ENCODE data around the gene ZNF774. TPM values are rescaled to one million over a fixed set of nuclear protein-coding genes. Genes with fewer than 3 reads are reported as not detected.

Gene ZNF774
- total and polyA plus RNA-seq, 2 of the 8 experiments (the other 6 are each of a cell fraction or from before 2014, with no cell fraction given) = 0.82 to 2.6 TPM

- ChIA-PET POLR2A (ENCODE audit: partially characterized antibody) (no interaction called here), CTCF (ENCODE audit: partially characterized antibody) (interaction anchor here (1.1 to 7.3 kb wide), 5 partner anchors 13 to 245 kb away, joined by 3 to 42 read pairs (median 9); no protein-coding TSS in a partner anchor)
- no peaks in the 10 kb centered on the region for H3K4me1 ChIP-seq (replicated peaks in 1 of 4; ENCODE audit: control insufficient read depth in 3 of 4, insufficient read depth in 4 of 4, low read length in 3 of 4)
- no peak overlapping the region for H2BK12ac ChIP-seq (ENCODE audit: low read depth, low read length)
- H4K20me1 ChIP-seq (replicated peaks in 1 of 2; ENCODE audit: control insufficient read depth in 1 of 2, insufficient read depth in 2 of 2, low read length in 2 of 2) = no peaks in the 10 kb centered on the region
- no peak overlapping the region for H2BK5ac ChIP-seq (ENCODE audit: low read depth, low read length)
- no peak overlapping the region for H2AFZ ChIP-seq (ENCODE audit: low read length)
- no peak overlapping the region for H4K5ac ChIP-seq (ENCODE audit: insufficient read length, low read depth, low read length)
- H3K9ac ChIP-seq (replicated peaks in 1 of 4; ENCODE audit: extremely low read depth in 1 of 4, low read depth in 3 of 4, low read length in 3 of 4) = no peak overlapping the region
- H3K36me3 ChIP-seq (ENCODE audit: control insufficient read depth in 2 of 4, insufficient read depth in 4 of 4, low read length in 3 of 4) = no peaks in the 10 kb centered on the region; a peak in 1 of 8 replicates
- H4K91ac ChIP-seq (replicated peaks; ENCODE audit: insufficient read length, low read length) = no peak overlapping the region
- H2AK5ac ChIP-seq (ENCODE audit: low read depth, low read length) = no peak overlapping the region
- H3K4me3 ChIP-seq (ENCODE audit: extremely low read depth in 1 of 4, insufficient read depth in 2 of 4, low read depth in 3 of 4, low read length in 4 of 4) = no peak overlapping the region
- DNase-seq (ENCODE audit: low read depth in 1 of 2, low spot score in 2 of 2) (peak in 1 of 2 experiments; percentile 35), FAIRE-seq (no peak)
- H3K79me2 ChIP-seq (ENCODE audit: control insufficient read depth in 1 of 2, insufficient read depth in 2 of 2, low read length in 2 of 2) = no peaks in the 10 kb centered on the region
- no peaks in the 10 kb centered on the region; the same call in 1 of the 2 replicates for H3K23me2 ChIP-seq (ENCODE audit: low read depth, low read length)
- no peak overlapping the region for H3K4me2 ChIP-seq (ENCODE audit: insufficient read depth in 1 of 2, low read depth in 2 of 2, low read length in 2 of 2)
- no peak overlapping the region for H3K14ac ChIP-seq (ENCODE audit: insufficient read length)
- H3K23ac ChIP-seq (ENCODE audit: insufficient read length) = no peak overlapping the region
- no peaks in the 10 kb centered on the region for H3K27me3 ChIP-seq (replicated peaks in 1 of 4; ENCODE audit: control insufficient read depth in 3 of 4, extremely low read depth in 1 of 4, insufficient read depth in 3 of 4, low read length in 3 of 4)
- no peak overlapping the region for H3K56ac ChIP-seq (replicated peaks; ENCODE audit: insufficient read length, low read depth, low read length)
- no peak overlapping the region for H2BK120ac ChIP-seq (replicated peaks; ENCODE audit: low read depth, low read length)
- WGBS, 2 experiments (ENCODE audit: extremely low coverage in 1 of 2, insufficient coverage in 1 of 2, insufficient read length in 1 of 2, insufficient replicate concordance in 2 of 2, low coverage in 1 of 2, low lambda C conversion rate in 2 of 2, missing lambda C conversion rate in 1 of 2) = 91% methylated on average over 2 of the region's 2 CpGs; no CpG with 5 or more reads in 1 of the 2 experiments
- no peak overlapping the region for H3K27ac ChIP-seq (ENCODE audit: low read depth, low read length)
- H2BK20ac ChIP-seq (ENCODE audit: low read length) = no peak overlapping the region
- no peak overlapping the region for H2BK15ac ChIP-seq (ENCODE audit: low read length)
- H3K18ac ChIP-seq (ENCODE audit: extremely low read depth, low read length) = no peak overlapping the region
- H3K79me1 ChIP-seq (ENCODE audit: low read depth, low read length) = no peaks in the 10 kb centered on the region
- no peak overlapping the region for H3K4ac ChIP-seq (replicated peaks; ENCODE audit: insufficient read length, low read depth, low read length)
- H4K8ac ChIP-seq (ENCODE audit: extremely low read depth, insufficient read depth, low read length) = no peak overlapping the region
- no peaks in the 10 kb centered on the region for H3K9me3 ChIP-seq (ENCODE audit: insufficient read depth in 2 of 2, low read depth in 1 of 2, low read length in 1 of 2)
- TF ChIP-seq RNF2 (IDR thresholded peaks at IDR 0.05; ENCODE audit: borderline replicate concordance, low read depth, low read length, missing control alignments, poor library complexity, severe bottlenecking) (no peak), E2F6 (IDR thresholded peaks at IDR 0.05) (no peak), CHD2 (IDR thresholded peaks at IDR 0.05; ENCODE audit: low read length) (no peak), TEAD4 (IDR thresholded peaks at IDR 0.05; ENCODE audit: low read depth, low read length) (no peak), NANOG (IDR thresholded peaks at IDR 0.05; ENCODE audit: insufficient read depth, low read depth, low read length, poor library complexity, severe bottlenecking) (no peak), CHD1 (IDR thresholded peaks at IDR 0.05; ENCODE audit: low read depth, low read length) (no peak), ASH2L (IDR thresholded peaks at IDR 0.05; ENCODE audit: low read length) (no peak), MAFK (IDR thresholded peaks at IDR 0.05; ENCODE audit: low read depth, low read length) (no peak), CTBP2 (IDR thresholded peaks at IDR 0.05; ENCODE audit: borderline replicate concordance, insufficient read depth, insufficient read length, low read length) (no peak), HDAC2 (IDR thresholded peaks at IDR 0.05; ENCODE audit: borderline replicate concordance in 1 of 2, low read depth in 2 of 2, low read length in 2 of 2) (no peak), JUND (IDR thresholded peaks at IDR 0.05; ENCODE audit: low read length) (no peak), FOSL1 (IDR thresholded peaks at IDR 0.05; ENCODE audit: insufficient read depth, low read depth, low read length) (no peak), SRF (IDR thresholded peaks at IDR 0.05; ENCODE audit: low read depth, low read length) (no peak)
Measured at GRCh38 chr15:90307661-90308060, 44.4 kb upstream of the ZNF774 start.

All from H1 (cell line).